Skin of body (tissue), 2 donors: ENCODE measurements around the gene VGLL3. TPM values are rescaled to one million over a fixed set of nuclear protein-coding genes. Genes with fewer than 3 reads are reported as not detected.
"Not testable (repeated sequence)": the region's sequence is repeated elsewhere in the genome, so short reads cannot be mapped to it uniquely, and the experiment has no call there.

ENCODE experiments used
- DNase-seq: peaks from one replicate; lab custom pipeline; 2025; lab: John Stamatoyannopoulos, UW
- total RNA-seq: library from RNA; depleted of rRNA; stranded (reverse); fragments of >200 nt; gene quantifications from one replicate; pipeline ENCODE4 v1.2.3, GENCODE V29; 2014

VGLL3 gene
- total RNA-seq, 1 donor from 2014 or later: 53.1 TPM

- no peak for DNase-seq
Measured at GRCh38 chr3:86990012-86990733, 776 bp downstream of the VGLL3 start.

GRCh38 chr3:86989611-86990010 lies 1.3 kb downstream of the VGLL3 start:
- DNase-seq: peak; percentile 43

- no peak for DNase-seq
Measured at GRCh38 chr3:86989006-86989405, 1.9 kb downstream of the VGLL3 start.

- DNase-seq: peak; percentile 56
Measured at GRCh38 chr3:86988235-86988634, 2.7 kb downstream of the VGLL3 start.

- DNase-seq: no peak
Measured at GRCh38 chr3:86987421-86987715, 3.6 kb downstream of the VGLL3 start.

- peak; percentile 27 for DNase-seq
Measured at GRCh38 chr3:86986671-86987420, 4.1 kb downstream of the VGLL3 start.

GRCh38 chr3:86985181-86985826 lies 5.6 kb downstream of the VGLL3 start:
- DNase-seq: peak; percentile 10

- peak; percentile 20 for DNase-seq
Measured at GRCh38 chr3:86984271-86984670, 6.7 kb downstream of the VGLL3 start.

- DNase-seq: peak; percentile 92
Measured at GRCh38 chr3:86982883-86983282, 8.1 kb downstream of the VGLL3 start.

- DNase-seq: peak; percentile 64
Measured at GRCh38 chr3:86978111-86978551, 12.8 kb downstream of the VGLL3 start.

GRCh38 chr3:86976219-86976618 lies 14.7 kb downstream of the VGLL3 start:
- DNase-seq: no peak

GRCh38 chr3:86974177-86974576 lies 16.8 kb downstream of the VGLL3 start:
- not testable (repeated sequence) for DNase-seq

- no peak for DNase-seq
Measured at GRCh38 chr3:86973440-86973839, 17.5 kb downstream of the VGLL3 start.

- DNase-seq: no peak
Measured at GRCh38 chr3:86969500-86970189, 21.3 kb downstream of the VGLL3 start.

- no peak for DNase-seq
Measured at GRCh38 chr3:86968244-86968932, 22.6 kb downstream of the VGLL3 start.

- no peak for DNase-seq
Measured at GRCh38 chr3:86967062-86967461, 23.9 kb downstream of the VGLL3 start.

- DNase-seq: no peak
Measured at GRCh38 chr3:86965166-86965565, 25.8 kb downstream of the VGLL3 start.

- no peak for DNase-seq
Measured at GRCh38 chr3:86963611-86964010, 27.3 kb downstream of the VGLL3 start.

- no peak for DNase-seq
Measured at GRCh38 chr3:86961297-86961696, 29.7 kb downstream of the VGLL3 start.

- no peak for DNase-seq
Measured at GRCh38 chr3:86960550-86960949, 30.4 kb downstream of the VGLL3 start.

- DNase-seq: peak; percentile 70
Measured at GRCh38 chr3:86958534-86958933, 32.4 kb downstream of the VGLL3 start.
